Hematopoietic multipotent progenitor cell treated with erythropoietin and hydrocortisone succinate and interleukin-3 and kit ligand, for 6 days (in vitro differentiated cells): ENCODE data around the gene TTPAL.
A peak's percentile ranks its signal among the peaks of the same experiment; 100 is the strongest.

Source experiments
- DNase-seq: peaks from one replicate; pipeline ENCODE4 v3.0.0-alpha.2; 2015

TTPAL gene

DNA sequence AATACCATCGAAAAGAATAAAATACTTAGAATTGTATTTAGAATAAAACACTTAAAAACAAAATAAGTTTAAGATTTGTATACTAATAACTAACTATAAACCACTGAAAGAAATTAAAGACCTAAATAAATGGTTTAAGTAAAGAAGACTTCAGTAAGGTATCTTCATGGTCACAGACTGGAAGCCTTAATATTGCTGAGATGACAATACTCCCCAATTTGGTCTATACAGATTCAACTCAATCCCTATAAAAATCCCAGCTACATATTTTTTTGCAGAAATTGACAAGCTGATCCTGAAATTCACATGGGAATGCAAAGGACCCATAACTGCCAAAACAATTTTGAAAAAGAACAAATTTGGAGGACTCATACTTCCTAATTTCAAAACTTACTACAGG, 27.3 kb downstream of the TTPAL start:
- DNase-seq = no peak

DNA sequence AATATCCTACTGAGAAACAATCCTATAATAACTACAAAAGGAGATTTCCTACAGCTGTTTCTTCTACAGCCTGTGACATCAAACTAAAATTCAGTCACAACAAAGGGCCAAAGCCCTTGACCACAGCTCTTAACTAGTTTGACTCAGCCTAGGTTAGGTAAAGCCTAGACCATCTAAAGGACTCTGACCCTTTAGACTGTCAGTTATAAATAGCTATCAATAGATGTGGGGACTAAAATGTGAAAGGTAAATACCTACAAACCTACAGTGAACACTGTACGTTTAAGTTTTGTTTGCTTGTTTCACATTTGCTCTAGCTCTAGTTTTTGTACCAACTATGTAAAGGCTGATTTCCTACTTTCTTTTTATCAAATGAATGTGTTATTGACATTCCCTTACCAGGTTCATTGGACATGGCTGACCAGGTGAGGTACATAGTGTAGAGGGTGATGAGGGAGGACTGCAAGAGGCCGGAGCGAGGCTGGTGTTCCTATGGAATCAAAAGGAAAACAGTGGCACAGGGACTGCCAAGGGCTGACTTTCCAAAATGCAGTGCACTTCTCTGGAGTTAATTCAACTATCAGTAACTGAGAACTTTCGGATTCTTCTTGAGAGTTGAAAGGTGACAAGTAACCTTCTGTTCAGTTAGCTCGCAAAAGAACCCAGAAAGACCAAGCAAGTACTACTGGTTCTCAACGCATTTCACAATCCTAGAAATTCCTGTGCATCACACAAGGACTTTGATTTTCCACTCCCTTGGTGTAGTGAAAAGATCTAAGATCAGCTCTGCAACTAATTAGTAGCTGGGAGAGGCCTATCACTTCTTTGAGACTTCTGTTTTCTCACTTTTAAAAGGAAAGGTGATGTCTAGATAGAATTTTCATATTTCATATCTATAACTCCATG, 29.0 kb downstream of the TTPAL start:
- no peak for DNase-seq

DNA sequence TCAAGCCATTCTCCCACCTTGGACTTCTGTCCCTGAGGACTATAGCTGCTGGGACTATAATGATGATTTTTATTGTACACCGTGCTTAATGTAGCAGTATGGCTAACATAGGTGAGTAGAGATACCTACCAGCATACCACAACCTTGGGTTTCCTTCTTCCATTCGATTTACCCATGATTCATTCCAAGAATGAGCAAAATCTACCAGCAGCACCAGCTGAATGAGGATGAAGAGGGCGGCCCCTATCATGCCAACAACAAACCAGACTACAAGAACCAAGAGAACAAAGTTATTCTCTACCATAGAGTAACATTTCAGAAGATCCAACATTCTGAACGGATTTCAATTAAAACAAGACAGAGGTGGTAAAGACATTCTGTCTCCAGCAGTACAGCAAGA, 34.1 kb downstream of the TTPAL start:
- no peak for DNase-seq

DNA sequence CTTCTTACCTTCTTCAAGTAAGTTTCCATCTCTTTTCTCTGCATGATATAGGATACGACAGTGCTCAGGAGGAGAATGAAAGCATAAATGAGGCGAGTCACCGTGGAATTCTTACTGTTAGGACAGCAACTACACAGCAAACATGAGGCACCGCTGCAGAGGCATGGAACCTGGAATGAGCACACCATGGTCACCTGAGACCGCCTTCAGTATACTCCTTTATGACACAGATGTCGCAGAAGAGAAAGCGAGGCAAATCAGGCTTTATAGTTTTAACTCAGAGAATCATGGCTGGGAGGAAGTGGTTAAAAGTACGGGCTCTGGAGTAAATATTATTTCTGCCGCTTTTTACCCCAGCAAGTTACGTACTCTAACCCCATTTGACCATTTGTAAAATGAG, 38.2 kb downstream of the TTPAL start:
- DNase-seq = no peak

DNA sequence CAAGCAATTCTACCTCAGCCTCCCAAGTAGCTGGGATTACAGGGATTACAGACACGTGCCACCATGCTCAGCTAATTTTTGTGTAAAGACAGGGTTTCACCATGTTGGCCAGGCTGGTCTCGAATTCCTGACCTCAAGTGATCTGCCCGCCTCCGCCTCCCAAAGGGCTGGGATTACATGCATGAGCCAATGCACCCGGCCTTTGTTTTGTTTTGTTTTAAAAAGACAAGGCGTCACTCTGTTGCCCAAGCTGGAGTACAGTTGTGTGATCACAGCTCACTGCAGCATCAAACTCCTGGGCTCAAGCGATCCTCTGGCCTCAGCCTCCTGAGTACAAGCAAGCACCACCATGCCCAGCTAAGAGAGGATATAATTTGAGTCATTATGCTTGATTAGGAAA, 40.8 kb downstream of the TTPAL start:
- no peak for DNase-seq

DNA sequence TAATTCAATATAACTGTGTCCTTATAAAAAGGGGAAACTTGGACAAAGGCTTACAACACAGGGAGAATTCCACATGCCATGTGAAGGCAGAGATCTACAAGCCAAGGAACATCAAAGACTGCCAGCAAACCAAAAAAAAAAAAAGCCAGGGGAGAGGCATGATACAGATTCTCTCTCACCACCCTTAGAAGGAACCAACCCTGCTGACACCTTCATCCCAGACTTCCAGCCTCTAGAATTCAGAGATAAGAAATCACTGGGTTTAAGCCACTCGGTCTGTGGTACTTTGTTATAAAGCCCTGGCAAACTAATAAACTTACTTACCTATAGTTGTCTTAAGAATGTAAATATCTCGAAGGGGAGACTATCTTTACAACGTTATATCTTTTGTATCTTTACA, 41.8 kb downstream of the TTPAL start:
- DNase-seq = no peak

DNA sequence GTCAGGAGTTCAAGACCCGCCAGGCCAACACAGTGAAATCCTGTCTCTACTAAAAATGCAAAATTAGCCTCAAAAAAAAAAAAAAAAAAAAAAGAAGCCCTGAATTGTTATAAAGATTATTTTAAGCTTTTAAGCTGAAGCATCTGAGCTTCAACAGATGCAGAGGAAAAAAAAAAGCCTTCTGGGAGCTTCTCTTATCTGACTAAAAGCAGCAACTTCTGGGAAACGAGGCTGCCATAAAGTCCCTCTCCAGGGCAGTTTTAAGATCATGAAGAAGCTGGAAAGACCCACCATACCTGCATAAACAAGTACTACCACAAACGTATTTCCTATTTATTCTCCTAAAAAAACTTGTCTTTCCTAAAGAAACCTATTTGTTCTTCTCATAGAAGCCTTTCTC, 42.6 kb downstream of the TTPAL start:
- DNase-seq = peak; percentile 78

DNA sequence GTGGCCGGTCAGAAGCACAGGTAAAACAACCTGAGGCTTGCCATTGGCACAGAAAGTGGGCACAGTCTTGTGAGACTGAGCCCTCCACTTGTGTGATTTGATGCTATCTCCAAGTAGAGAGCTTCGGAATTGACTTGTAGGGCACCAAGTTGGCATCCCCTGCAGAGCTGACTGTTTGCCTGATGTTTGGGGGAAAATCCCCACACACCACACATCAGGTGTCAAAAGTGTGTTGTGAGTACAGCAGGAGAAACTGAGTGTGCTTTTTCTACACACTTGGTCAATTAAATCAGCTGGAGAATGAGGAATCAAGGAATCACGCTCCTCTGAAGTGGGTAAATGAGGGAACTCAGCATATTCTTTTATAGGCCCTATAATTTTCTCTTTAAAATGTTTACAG, 45.2 kb downstream of the TTPAL start:
- no peak for DNase-seq

DNA sequence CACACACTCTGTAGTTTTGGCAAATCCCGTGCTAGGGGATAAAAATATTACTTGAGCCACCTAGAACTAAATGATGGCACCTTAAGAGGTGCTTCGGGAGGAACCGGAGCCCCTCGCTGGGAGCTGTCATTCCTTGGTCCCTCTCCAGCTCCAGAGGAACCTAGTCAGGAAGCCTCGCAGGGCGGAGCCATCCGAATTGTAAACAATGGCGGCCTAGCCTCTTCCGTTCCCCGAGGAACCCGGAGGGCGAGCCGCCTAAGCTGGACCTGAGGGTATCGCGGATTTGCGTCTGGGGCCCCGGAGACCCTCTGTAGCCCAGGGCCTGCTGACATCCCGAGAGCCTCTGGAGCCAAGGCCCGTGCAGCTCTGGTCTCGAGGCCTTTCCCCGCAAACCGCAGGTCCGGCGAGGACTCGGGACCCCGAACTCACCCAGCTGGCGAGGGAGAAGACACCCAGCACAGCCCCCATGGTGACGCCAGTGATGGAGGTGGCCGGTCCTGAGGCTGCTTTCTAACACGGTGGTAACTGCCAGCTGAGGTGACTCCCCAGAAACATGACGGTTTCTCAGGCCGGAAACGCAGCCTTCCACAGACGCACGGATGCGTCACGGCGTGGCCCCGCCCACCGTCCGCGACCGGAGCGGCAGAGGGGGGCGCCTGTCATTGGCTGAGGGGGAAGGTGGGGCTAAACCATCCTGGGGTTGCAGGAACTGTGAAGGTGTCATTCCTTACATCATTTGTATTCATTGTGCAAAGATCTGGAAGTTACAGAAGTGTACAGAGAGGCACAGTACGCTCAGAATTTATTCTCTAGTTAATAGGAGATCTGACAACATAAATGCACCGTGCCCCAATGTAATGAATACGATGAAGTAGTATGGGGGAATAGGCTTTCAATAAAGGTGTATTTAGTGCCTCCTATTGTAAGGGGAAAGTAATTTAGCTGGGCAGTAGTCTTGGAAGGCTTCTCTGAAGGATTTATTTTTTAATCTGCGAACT, 46.1 kb downstream of the TTPAL start, which contains the start of gene SERINC3:
Gene SERINC3 (minus strand): TSS at position 587 of the 998 bp plus-strand sequence. CDS start 119 bp downstream, at position 468.
- DNase-seq = peak; percentile 98

DNA sequence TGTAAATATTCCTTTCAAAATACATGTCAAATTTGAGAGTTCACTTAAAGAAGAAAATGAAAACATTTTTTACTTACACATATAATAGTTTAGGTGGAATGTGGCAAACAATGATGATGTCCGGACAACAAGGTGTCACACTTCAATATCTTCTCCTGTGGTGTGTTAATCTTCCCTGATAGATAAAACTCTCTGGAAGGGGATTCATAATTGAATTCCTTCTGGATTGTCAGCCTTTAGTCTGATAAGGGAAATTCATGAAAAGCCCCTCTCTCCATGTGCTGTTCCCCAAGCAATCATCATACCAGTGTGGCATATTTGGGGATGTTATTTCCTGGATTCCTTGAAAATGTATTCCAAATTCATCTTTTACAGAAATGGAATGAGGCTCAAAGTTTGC, 47.2 kb downstream of the TTPAL start:
- no peak for DNase-seq

DNA sequence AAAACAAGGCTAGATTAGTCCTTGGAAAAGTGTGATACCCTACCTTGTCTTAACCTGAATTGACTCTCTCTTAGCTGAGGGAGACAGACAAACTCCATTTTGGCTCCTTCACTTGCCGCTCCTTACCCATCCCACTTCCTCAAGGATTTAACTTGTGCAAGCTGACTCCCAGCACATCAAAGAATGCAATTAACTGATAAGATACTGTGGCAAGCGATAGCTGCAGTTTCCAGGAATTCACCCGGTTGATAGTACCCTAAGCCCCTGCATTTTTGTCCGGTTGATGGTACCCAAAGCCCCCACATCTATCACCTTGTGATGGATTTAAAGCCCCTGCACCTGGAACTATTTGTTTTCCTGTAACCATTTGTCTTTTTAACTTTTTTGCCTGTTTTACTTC, 48.1 kb downstream of the TTPAL start:
- DNase-seq = no peak

DNA sequence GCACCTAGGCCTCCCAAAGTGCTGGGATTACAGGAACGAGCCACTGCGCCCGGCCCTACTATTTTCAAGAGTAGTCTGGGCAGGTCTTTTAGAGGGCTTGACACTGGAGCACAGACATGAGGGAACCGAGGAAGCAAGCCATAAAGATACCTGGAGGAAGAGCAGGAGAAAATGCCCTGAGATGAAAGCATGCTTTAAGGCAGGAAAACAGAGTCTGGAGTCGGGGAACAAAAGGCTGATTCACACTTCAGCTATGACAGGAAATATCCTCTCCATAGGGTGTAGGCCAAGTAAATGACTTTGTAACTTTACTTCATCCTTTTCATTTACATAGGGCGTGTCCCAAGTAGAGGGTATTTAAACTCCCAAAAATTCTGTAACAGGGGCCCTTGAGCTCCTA, 50.5 kb downstream of the TTPAL start:
- peak; percentile 38 for DNase-seq

DNA sequence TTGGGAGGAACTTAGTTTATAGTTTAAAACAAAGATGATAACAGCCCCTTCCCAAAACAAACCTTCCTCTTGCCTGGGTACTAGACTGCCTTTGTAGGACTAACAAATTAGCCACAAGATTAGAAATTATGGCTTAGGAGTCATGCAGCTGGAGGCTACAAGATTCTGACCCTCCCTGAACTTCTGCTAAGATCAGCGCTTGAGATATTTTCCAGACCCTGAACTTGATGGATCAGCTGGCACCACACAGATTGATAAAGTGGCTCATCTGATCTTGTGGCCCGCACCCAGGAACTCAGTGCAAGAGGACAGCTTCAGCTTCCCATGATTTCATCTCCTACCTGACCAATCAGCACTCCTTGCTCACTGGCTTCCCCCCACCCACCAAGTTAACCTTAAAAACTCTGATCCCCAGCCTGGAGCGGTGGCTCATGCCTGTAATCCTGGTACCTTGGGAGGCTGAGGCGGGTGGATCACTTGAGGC, 52.1 kb downstream of the TTPAL start:
- peak; percentile 54 for DNase-seq

DNA sequence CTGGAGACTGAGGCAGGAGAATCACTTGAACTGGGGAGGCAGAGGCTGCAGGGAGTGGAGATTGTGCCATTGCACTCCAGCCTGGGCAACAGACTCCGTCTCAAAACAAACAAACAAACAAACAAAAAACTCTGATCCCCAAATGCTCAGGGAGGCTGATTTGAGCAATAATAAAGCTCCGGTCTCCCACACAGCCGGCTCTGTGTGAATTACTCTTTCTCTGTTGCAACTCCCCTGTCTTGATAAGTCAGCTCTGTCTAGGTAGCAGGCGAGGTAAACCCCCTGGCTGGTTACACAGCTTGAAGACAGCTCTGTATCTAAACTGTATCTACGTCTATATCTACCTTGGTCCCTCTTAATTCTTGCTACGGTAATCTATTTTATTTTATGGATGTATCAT, 52.6 kb downstream of the TTPAL start:
- DNase-seq = no peak

DNA sequence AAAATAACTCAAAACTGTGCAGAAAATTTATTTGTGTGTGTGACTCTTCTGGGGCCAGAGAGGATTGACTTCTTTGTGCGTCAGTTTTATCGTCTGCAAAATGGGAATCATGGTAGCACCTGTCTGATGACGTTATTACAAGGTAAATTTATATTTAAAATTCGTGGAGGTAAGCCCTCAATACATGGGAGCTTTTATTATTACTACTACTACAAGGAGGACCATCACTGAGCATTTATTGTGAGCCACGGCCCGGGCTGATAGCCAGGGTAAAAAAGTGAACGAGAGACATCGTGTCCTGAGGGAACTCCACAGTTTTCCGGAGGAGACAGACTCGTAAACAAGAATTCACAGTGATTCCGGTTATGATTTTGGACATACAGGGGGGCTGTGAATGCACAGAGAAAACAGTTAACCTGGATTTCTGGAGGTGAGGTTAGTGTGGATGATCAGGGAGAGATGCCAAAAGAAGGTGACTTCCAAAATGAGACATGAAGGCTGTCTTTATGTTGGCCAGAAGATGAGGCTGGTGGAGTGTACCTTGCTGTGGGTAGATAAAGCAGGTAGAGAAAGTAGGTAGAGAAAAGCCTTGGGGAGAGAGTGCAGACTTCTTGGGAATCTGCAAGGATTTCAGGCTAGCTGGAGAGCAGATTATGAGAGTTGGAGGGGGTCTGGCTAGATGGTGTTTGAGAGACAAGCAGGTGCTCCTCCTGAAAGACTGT, 56.7 kb downstream of the TTPAL start:
- DNase-seq = no peak

DNA sequence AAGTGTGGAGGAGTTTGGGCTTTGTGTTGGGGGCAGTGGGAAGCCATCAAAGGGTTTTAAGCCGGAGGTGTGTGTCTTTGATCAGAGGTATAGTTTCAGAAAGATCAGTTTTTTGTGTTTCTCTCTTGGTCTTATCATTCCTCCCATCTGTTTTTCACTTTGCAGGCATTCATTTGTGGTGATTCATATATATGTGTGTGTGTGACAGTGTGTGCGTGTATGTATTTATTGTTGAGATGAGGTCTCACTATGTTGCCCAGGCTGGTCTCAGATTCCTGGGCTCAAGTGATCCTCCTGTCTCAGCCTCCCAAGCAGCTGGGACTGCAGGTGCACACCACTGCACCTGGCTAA, 57.3 kb downstream of the TTPAL start:
- DNase-seq = peak; percentile 62

DNA sequence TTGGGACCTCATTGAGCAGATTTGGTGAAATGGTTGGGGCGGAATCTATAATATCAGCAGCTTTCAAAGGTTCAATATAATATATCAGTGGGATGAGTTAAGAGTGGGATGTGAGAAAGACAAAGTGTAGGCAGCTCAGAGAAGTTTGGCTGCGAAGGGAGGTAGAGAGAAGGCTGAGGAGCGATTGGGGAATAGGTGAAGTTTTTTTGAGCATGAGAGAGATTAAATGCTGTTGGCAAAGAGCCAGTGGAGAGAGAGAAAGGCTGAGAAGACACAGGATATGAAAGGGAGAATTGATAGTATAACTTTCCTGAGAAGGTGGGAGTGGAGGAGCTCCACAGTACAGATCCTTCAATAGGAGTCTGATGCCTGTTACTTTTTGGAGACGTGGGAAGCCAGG, 58.3 kb downstream of the TTPAL start:
- DNase-seq = peak; percentile 90

DNA sequence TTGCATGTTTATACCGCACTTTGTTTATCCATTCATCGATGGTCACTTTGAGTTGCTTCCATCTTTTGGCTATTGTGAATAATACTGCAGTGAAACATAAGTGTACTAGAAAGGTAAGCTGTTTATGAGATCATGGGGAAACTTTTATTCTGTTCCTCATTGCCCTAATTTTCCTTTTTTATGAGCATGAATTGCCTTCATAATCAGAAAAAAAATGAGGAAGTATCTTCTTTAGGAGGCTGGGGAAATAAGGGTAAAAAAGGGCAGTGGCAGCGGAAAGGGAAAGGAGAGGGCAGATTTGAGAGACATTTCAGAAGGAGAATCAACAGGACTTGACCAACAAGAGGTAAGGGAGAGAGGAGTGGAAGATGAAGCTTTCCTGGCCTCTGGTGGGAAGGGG, 60.5 kb downstream of the TTPAL start:
- no peak for DNase-seq

DNA sequence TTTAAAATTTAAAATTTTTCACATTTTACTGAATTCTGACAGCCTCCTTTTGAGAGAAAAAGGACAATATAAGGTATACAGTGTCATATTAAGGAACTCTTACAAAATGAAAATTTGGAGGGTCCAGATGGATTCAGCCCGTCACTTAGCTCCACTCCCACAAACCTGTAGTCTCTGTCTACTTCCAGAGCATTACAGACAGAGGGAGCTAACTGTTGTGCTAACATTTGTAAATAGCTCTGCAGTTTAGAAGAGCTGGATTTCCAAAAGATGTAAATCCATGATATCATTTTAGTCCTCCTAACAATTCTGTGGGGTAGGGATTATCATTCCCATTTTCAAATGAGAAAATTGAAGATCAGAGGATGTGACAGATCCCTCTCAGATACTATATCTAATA, 62.3 kb downstream of the TTPAL start:
- DNase-seq = peak; percentile 48

DNA sequence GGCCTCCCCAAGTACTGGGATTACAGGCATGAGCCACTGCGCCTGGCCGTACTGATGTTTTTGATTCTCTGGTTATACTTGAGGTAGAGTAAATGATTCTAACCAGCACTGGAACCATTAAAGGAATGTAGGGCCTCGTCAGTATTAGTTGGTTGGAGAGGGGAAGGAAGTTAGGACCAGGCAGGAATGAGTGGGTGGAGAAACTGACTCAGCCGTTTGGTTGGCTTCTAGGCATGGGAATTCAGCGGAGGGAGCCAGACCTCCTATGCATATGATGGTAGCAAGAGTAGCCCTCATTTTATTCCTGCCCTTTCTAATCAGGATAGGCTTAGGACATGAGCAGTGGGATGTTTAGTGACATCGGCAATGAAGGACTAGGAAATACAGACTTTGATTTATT, 65.2 kb downstream of the TTPAL start:
- DNase-seq = no peak

DNA sequence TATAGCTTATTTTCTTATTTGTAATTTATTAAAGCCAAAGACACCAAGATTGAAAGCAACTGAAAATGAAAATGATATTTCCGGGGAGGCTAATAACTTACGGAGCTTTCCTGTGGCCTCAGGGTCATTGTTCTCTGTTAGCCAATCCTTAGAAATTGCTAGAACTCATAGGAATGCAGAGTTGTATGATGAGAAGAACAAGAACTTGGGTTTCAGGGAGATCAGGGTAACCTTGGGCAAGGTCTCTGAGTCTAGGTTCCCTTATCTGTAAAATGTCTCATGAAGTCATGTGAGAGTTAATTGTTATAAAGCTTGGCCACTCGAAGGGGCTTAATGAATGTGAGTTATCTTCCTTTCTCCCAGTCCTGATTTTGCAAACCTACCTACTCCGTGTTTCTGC, 66.3 kb downstream of the TTPAL start:
- DNase-seq = peak; percentile 59

DNA sequence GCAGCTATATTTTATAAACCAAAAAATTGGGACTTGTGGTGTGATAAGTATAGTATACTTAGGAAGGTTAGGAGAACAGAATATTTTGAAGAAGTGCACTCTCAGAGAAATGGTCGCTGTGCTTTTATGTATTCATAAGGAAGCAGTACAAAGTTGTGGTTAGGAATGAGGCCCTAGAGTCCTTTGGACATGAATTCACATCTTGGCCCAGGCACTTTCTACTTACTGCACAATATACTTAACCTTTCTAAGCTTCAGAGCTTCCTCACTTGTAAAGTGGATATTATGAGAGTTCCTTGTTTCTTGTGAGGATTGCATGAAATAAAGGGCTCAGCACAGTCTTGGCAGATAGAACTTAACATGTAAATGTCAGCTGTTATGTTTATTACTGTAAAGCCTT, 67.2 kb downstream of the TTPAL start:
- DNase-seq = peak; percentile 51

DNA sequence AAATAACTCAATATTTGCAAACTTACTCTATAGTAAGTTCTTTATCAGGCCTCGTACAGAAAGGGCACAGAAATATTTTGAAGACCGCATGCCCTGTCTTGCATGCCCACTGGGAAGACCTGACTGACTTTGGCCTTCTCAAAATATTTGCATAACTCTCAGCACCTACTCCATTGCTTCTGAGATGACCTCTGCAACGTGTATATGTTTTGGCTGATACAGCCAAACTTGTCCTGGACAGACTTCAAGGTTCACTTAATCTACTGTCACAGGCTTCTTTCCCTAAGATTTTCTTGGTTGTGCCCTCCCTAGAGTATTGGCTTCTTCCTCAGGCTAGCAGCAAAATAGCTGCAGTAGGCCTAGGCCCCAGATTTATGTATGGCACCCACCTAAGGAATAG, 67.7 kb downstream of the TTPAL start:
- DNase-seq = peak; percentile 54
